SK-N-SH treated with all-trans-retinoic acid at 6 μM for 48 hours (cell line): ENCODE measurements around the gene NLGN3.

Experiments used
- ARNTL ChIP-seq: fragments of 450-650 bp; formaldehyde crosslinking; IDR thresholded peaks from 2 replicates; pipeline ENCODE4 v1.5.0; 2020; ENCODE audit warnings: low read depth, mild to moderate bottlenecking, moderate library complexity, borderline replicate concordance
- CSRNP3 ChIP-seq: fragments of 250-450 bp; sonication (Bioruptor Pico); IDR thresholded peaks from 2 replicates; pipeline ENCODE4 v1.5.1; 2021; ENCODE audit warnings: mild to moderate bottlenecking, moderate library complexity
- ESRRG ChIP-seq: fragments of 250-450 bp; sonication (Bioruptor Pico); IDR thresholded peaks from 2 replicates; pipeline ENCODE4 v1.6.1; 2021; ENCODE audit warnings: mild to moderate bottlenecking
- GLIS3 ChIP-seq: fragments of 250-450 bp; sonication (Bioruptor Pico); IDR thresholded peaks from 2 replicates; pipeline ENCODE4 v1.5.0; 2020; ENCODE audit warnings: mild to moderate bottlenecking, moderate library complexity
- PPARA ChIP-seq: fragments of 250-450 bp; sonication (Bioruptor Pico); IDR thresholded peaks from 2 replicates; pipeline ENCODE4 v1.5.0; 2020; ENCODE audit warnings: mild to moderate bottlenecking, borderline replicate concordance
- RARB ChIP-seq: fragments of 250-450 bp; sonication (Bioruptor Pico); IDR thresholded peaks from 2 replicates; pipeline ENCODE4 v1.8.0; 2021; ENCODE audit warnings: mild to moderate bottlenecking, moderate library complexity
- ZNF565 ChIP-seq: fragments of 450-650 bp; formaldehyde crosslinking; conservative IDR thresholded peaks from 2 replicates; pipeline ENCODE4 v1.5.0; 2020; ENCODE audit warnings: low read depth, mild to moderate bottlenecking, moderate library complexity
- TF ChIP-seq, protein P1 (sequence below): fragments of 250-450 bp; sonication (Bioruptor Pico); IDR thresholded peaks from 2 replicates; pipeline ENCODE4 v1.8.0; 2020; ENCODE audit warnings: mild to moderate bottlenecking, moderate library complexity, borderline replicate concordance
- TF ChIP-seq, protein P2 (sequence below): fragments of 250-450 bp; sonication (Bioruptor Pico); IDR thresholded peaks from 2 replicates; pipeline ENCODE4 v1.5.1; 2020; ENCODE audit warnings: low read depth, mild to moderate bottlenecking, moderate library complexity
- TF ChIP-seq, protein P3 (sequence below): fragments of 250-450 bp; sonication (Bioruptor Pico); IDR thresholded peaks from 2 replicates; pipeline ENCODE4 v1.8.0; 2021; ENCODE audit warnings: low read depth, mild to moderate bottlenecking, moderate library complexity, borderline replicate concordance

- TF ChIP-seq PPARA (CRISPR knock-in tag), result no peak
- no peak for TF ChIP-seq ESRRG (CRISPR knock-in tag)
- TF ChIP-seq GLIS3 (CRISPR knock-in tag), result no peak
- no peak for TF ChIP-seq ZNF565 (CRISPR knock-in tag)
- TF ChIP-seq, protein P1, sequence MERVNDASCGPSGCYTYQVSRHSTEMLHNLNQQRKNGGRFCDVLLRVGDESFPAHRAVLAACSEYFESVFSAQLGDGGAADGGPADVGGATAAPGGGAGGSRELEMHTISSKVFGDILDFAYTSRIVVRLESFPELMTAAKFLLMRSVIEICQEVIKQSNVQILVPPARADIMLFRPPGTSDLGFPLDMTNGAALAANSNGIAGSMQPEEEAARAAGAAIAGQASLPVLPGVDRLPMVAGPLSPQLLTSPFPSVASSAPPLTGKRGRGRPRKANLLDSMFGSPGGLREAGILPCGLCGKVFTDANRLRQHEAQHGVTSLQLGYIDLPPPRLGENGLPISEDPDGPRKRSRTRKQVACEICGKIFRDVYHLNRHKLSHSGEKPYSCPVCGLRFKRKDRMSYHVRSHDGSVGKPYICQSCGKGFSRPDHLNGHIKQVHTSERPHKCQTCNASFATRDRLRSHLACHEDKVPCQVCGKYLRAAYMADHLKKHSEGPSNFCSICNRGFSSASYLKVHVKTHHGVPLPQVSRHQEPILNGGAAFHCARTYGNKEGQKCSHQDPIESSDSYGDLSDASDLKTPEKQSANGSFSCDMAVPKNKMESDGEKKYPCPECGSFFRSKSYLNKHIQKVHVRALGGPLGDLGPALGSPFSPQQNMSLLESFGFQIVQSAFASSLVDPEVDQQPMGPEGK, result no peak
- TF ChIP-seq CSRNP3 (CRISPR knock-in tag), result no peak
- no peak for TF ChIP-seq ARNTL (CRISPR knock-in tag)
- TF ChIP-seq, protein P2, sequence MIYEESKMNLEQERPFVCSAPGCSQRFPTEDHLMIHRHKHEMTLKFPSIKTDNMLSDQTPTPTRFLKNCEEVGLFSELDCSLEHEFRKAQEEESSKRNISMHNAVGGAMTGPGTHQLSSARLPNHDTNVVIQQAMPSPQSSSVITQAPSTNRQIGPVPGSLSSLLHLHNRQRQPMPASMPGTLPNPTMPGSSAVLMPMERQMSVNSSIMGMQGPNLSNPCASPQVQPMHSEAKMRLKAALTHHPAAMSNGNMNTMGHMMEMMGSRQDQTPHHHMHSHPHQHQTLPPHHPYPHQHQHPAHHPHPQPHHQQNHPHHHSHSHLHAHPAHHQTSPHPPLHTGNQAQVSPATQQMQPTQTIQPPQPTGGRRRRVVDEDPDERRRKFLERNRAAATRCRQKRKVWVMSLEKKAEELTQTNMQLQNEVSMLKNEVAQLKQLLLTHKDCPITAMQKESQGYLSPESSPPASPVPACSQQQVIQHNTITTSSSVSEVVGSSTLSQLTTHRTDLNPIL (CRISPR knock-in tag), result no peak
- TF ChIP-seq, protein P3, sequence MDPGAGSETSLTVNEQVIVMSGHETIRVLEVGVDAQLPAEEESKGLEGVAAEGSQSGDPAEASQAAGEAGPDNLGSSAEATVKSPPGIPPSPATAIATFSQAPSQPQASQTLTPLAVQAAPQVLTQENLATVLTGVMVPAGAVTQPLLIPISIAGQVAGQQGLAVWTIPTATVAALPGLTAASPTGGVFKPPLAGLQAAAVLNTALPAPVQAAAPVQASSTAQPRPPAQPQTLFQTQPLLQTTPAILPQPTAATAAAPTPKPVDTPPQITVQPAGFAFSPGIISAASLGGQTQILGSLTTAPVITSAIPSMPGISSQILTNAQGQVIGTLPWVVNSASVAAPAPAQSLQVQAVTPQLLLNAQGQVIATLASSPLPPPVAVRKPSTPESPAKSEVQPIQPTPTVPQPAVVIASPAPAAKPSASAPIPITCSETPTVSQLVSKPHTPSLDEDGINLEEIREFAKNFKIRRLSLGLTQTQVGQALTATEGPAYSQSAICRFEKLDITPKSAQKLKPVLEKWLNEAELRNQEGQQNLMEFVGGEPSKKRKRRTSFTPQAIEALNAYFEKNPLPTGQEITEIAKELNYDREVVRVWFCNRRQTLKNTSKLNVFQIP (CRISPR knock-in tag), result no peak
- TF ChIP-seq RARB (CRISPR knock-in tag), result no peak
Measured at GRCh38 chrX:71191248-71191647, 46.6 kb downstream of the NLGN3 start.
